ENCODE data around the gene RELL2. TPM values are rescaled to one million over a fixed set of nuclear protein-coding genes. Genes with fewer than 3 reads are reported as not detected.

Gene RELL2
- total and polyA plus RNA-seq, 7 donors, result 0.99 to 10.5 (median 2.5) TPM

DNA sequence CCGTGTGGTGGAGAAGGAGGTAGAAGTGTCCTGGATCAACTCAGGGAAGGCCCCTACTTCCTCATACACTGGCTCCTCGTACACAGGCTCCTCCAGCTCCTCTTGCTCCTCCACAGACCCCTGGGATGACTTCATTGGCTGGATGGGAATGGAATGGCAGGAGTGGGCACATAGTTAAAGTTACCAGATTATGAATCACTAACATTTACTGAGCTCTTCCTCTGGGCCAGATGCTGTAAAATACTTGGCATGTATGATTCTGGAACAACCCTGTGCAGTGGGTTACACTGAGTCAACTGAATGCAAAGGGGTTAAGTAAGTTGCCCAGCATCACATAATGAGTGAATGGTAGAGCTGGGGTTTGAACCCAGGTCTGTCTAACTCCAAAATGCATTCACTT lies 17.5 kb downstream of the RELL2 start:
- intact Hi-C loops (cut with DNase I), result no loop called here

DNA sequence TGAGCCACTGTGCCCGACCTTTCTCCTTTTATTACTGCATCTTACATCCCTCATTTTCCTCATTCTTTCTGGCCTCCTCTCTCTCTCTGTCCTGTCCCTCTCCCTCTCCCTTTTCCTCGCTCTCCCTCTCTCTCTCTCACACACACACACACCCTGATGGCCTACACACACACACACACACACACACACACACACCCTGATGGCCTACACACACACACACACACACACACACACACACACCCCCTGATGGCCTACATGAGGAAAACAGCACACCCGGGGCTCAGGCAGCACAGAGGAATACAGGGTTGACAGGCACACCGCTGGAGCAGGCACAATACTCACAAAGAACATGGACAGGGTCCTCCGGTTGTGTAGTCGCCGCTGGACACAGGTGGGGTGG lies 18.2 kb downstream of the RELL2 start:
- TF ChIP-seq, protein P1, sequence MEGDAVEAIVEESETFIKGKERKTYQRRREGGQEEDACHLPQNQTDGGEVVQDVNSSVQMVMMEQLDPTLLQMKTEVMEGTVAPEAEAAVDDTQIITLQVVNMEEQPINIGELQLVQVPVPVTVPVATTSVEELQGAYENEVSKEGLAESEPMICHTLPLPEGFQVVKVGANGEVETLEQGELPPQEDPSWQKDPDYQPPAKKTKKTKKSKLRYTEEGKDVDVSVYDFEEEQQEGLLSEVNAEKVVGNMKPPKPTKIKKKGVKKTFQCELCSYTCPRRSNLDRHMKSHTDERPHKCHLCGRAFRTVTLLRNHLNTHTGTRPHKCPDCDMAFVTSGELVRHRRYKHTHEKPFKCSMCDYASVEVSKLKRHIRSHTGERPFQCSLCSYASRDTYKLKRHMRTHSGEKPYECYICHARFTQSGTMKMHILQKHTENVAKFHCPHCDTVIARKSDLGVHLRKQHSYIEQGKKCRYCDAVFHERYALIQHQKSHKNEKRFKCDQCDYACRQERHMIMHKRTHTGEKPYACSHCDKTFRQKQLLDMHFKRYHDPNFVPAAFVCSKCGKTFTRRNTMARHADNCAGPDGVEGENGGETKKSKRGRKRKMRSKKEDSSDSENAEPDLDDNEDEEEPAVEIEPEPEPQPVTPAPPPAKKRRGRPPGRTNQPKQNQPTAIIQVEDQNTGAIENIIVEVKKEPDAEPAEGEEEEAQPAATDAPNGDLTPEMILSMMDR (IDR thresholded peaks at IDR 0.05), result no peak
- TF ChIP-seq POLR2A (IDR thresholded peaks at IDR 0.05), result no peak
- TF ChIP-seq EP300 (IDR thresholded peaks at IDR 0.05), result no peak
- TF ChIP-seq POLR2AphosphoS5 (IDR thresholded peaks at IDR 0.05), result no peak
- no peaks in the 10 kb centered on the region for H3K27me3 ChIP-seq
- H3K27ac ChIP-seq, result no peak overlapping the region
- no peak for DNase-seq
- no peak overlapping the region for H3K4me3 ChIP-seq
- peaks cover 0 to 15% (median 11%) of the 10 kb centered on the region in 4 donors for H3K4me1 ChIP-seq
- H3K36me3 ChIP-seq, result peaks cover 0 to 8% (median 2%) of the 10 kb centered on the region in 4 donors
- 79 to 86% methylated on average over 7 of the region's 7 CpGs for WGBS, 2 donors
- H3K9me3 ChIP-seq, result no peaks in the 10 kb centered on the region
- intact Hi-C loops (cut with DNase I), result no loop called here

More for the DNA sequence above, 17.5 kb downstream of the RELL2 start:
- 81 to 91% methylated on average over 2 of the region's 2 CpGs for WGBS, 2 donors
- Histone ChIP-seq H3K4me3 (no peak overlapping the region), H3K27me3 (no peaks in the 10 kb centered on the region), H3K9me3 (no peaks in the 10 kb centered on the region), H3K36me3 (peaks cover 0 to 8% (median 2%) of the 10 kb centered on the region in 4 donors), H3K4me1 (peaks cover 0 to 15% (median 11%) of the 10 kb centered on the region in 4 donors), H3K27ac (no peak overlapping the region)
- no peak for TF ChIP-seq EP300 (IDR thresholded peaks at IDR 0.05)
- TF ChIP-seq POLR2AphosphoS5 (IDR thresholded peaks at IDR 0.05), result no peak
- TF ChIP-seq, protein P1 (IDR thresholded peaks at IDR 0.05), result no peak
- TF ChIP-seq POLR2A (IDR thresholded peaks at IDR 0.05), result no peak
- DNase-seq, result no peak

DNA sequence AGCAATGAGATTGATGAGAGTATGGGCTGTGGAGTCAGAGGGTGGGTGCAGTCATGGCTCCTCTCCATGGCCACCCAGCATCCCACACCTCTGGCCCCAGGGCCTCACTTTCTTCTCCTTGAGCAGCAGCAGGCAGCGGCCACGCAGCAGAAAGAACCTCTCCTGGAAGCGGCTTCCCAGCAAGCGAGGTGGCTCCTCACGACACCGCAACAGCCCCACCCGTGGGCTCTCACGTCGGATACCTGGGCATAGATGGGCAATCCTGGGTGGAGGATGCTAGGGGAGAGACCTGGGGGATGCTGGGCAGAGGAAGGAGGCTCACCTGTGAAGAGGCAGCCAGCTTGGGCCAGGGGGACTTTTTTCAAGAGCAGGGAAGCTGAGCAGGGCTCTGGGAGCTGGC lies 19.6 kb downstream of the RELL2 start:
- Histone ChIP-seq H3K9me3 (no peaks in the 10 kb centered on the region), H3K36me3 (peaks cover 0 to 8% (median 2%) of the 10 kb centered on the region in 4 donors), H3K27ac (no peak overlapping the region), H3K27me3 (no peaks in the 10 kb centered on the region), H3K4me3 (no peak overlapping the region), H3K4me1 (peaks cover 0 to 5% (median 2%) of the 10 kb centered on the region in 4 donors)
- TF ChIP-seq EP300 (IDR thresholded peaks at IDR 0.05) (no peak), POLR2A (IDR thresholded peaks at IDR 0.05) (no peak)
- DNase-seq, result no peak
- 93 to 96% methylated on average over 9 of the region's 9 CpGs for WGBS, 2 donors
- intact Hi-C loops (cut with DNase I), result no loop called here

DNA sequence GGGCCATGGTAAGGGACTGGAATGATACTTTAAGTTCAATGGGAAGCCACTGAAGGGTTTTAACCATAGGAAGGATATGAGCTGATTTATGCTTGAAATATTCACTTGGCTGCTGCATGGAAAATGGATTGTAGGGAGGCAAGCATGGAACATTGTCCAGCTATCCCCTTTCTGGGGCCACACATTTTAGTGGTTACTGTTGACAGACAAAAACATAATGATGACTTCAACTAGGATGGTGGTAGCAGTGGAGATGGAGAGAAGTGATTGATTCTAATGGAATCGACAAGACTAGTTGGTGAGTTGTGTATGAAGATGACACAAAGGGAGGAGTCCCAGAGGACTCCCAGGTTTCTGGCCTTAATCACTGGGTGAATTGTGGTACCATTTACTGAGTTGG lies 20.6 kb downstream of the RELL2 start:
- intact Hi-C loops (cut with DNase I), result no loop called here
- peaks cover 0 to 8% (median 2%) of the 10 kb centered on the region in 4 donors for H3K36me3 ChIP-seq
- 94 to 99% methylated on average over 1 of the region's 1 CpG for WGBS, 2 donors

DNA sequence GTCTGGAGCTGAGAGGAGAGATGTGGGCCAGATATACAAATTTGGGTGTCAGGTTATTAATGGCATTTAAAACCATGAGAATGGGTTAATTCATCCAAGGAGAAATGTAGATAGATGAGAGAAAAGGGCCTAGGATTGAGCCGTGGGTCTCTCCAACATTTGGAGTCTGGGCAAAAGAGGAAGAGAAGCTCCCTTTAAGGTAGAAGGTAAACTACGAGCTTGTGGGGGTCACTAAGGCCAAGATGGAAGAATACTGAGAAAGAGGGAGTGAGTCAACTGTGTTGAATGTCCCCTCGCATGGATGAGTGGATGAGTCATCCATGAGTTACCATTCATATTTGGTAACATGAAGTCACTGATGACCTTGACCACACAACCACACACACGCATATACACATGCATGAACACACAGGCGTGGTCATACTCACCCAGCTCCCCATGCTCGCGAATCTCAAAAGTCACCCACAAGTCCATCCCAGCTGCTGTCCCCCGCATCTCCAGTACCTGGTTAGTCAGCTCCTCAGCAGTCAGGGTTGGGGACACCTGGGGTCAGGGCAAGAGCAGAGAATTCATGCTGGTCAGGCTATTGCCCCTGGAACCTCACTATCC lies 21.2 kb downstream of the RELL2 start:
- peaks cover 0 to 8% (median 2%) of the 10 kb centered on the region in 4 donors for H3K36me3 ChIP-seq
- H3K4me1 ChIP-seq, result no peaks in the 10 kb centered on the region
- intact Hi-C loops (cut with DNase I), result no loop called here
- H3K27me3 ChIP-seq, result no peaks in the 10 kb centered on the region
- whole genome bisulfite sequencing, 2 donors, result 76 to 82% methylated on average over 8 of the region's 8 CpGs
- no peak for DNase-seq
- H3K9me3 ChIP-seq, result no peaks in the 10 kb centered on the region
- H3K27ac ChIP-seq, result no peak overlapping the region
- H3K4me3 ChIP-seq, result no peak overlapping the region
- TF ChIP-seq POLR2A (IDR thresholded peaks at IDR 0.05) (no peak), EP300 (IDR thresholded peaks at IDR 0.05) (no peak), POLR2AphosphoS5 (IDR thresholded peaks at IDR 0.05) (no peak)
- TF ChIP-seq, protein P1 (IDR thresholded peaks at IDR 0.05), result no peak

More for the DNA sequence above, 20.6 kb downstream of the RELL2 start:
- no peaks in the 10 kb centered on the region for H3K27me3 ChIP-seq
- H3K27ac ChIP-seq, result no peak overlapping the region
- TF ChIP-seq, protein P1 (IDR thresholded peaks at IDR 0.05), result no peak
- TF ChIP-seq EP300 (IDR thresholded peaks at IDR 0.05), result no peak
- TF ChIP-seq POLR2AphosphoS5 (IDR thresholded peaks at IDR 0.05), result no peak
- no peak for TF ChIP-seq POLR2A (IDR thresholded peaks at IDR 0.05)
- no peaks in the 10 kb centered on the region for H3K9me3 ChIP-seq
- H3K4me3 ChIP-seq, result no peak overlapping the region
- H3K4me1 ChIP-seq, result no peaks in the 10 kb centered on the region
- no peak for DNase-seq

All from sigmoid colon (tissue), 7 donors.